A549 (cell line): ENCODE data around the gene DCP2. TPM values are rescaled to one million over a fixed set of nuclear protein-coding genes. Genes with fewer than 3 reads are reported as not detected.

ENCODE experiments used
- ATAC-seq, 2 experiments: fragments of 200-7000 bp in 1 of 2; fragments of >200 bp in 1 of 2; cut with Nextera tagmentation in 1 of 2; cut with Tn5 transposase in 1 of 2; 3 replicates each; pipeline versions ENCODE4 v1.8.0 to v1.9.1; 2018 to 2020; ENCODE audit warnings: mild to moderate bottlenecking in 1 of 2, moderate library complexity in 1 of 2
- CTCF ChIA-PET: fragments of 300-600 bp; sonication (Branson Sonifier 250); formaldehyde crosslinking; extraction: SDS; loops from one replicate; lab custom pipeline; 2021; ENCODE audit warnings: antibody characterized with exemption, inconsistent platforms; lab: Yijun Ruan, JAX
- POLR2A ChIA-PET: fragments of 350-600 bp; formaldehyde crosslinking; extraction: SDS; loops from one replicate; lab custom pipeline; 2021; ENCODE audit warnings: antibody characterized with exemption, inconsistent platforms; lab: Yijun Ruan, JAX
- DNase-seq, 2 experiments: peaks; one replicate each; pipeline versions ENCODE4 v3.0.0 to v3.0.0-alpha.2; 2011 to 2016; ENCODE audit warnings: low read depth in 1 of 2, low spot score in 1 of 2
- FAIRE-seq: peaks from 2 replicates; lab custom pipeline; 2011; peaks lifted over from hg19 to GRCh38; lab: Jason Lieb, UNC
- H3K27ac ChIP-seq, 2 experiments: fragments of >200 bp; sonication (Bioruptor Twin); formaldehyde crosslinking; 3 replicates each; pipeline ENCODE4 v1.5.1; 2016 to 2017
- H3K4me1 ChIP-seq: fragments of >200 bp; sonication (Bioruptor Twin); formaldehyde crosslinking; 3 replicates; pipeline ENCODE4 v1.6.1; 2016
- H3K4me2 ChIP-seq: fragments of >200 bp; sonication (Bioruptor Twin); formaldehyde crosslinking; 3 replicates; pipeline ENCODE4 v1.6.1; 2016
- H3K4me3 ChIP-seq: fragments of >200 bp; sonication (Bioruptor Twin); formaldehyde crosslinking; 3 replicates; pipeline ENCODE4 v1.5.1; 2016
- H3K9me3 ChIP-seq: fragments of >200 bp; sonication (Bioruptor Twin); formaldehyde crosslinking; 3 replicates; pipeline ENCODE4 v1.6.1; 2016
- CHD4 ChIP-seq: fragments of 200-600 bp; sonication (generic); IDR thresholded peaks from 2 replicates; pipeline ENCODE4 v1.6.1; 2016; ENCODE audit warnings: antibody characterized with exemption, mild to moderate bottlenecking, borderline replicate concordance
- EHF ChIP-seq: fragments of 250-450 bp; sonication (Bioruptor Pico); IDR thresholded peaks from 2 replicates; pipeline ENCODE4 v1.5.0; 2020; ENCODE audit warnings: mild to moderate bottlenecking
- FOSB ChIP-seq: fragments of 250-450 bp; sonication (Bioruptor Pico); IDR thresholded peaks from 2 replicates; pipeline ENCODE4 v1.5.0; 2020; ENCODE audit warnings: mild to moderate bottlenecking, moderate library complexity
- FOXS1 ChIP-seq: fragments of 250-450 bp; sonication (Bioruptor Pico); IDR thresholded peaks from 2 replicates; pipeline ENCODE4 v1.5.0; 2020; ENCODE audit warnings: mild to moderate bottlenecking, moderate library complexity
- GATA3 ChIP-seq: IDR thresholded peaks from 2 replicates; pipeline ENCODE4 v1.6.1; 2012; ENCODE audit warnings: borderline replicate concordance
- HOXB13 ChIP-seq: fragments of 250-450 bp; sonication (Bioruptor Pico); IDR thresholded peaks from 2 replicates; pipeline ENCODE4 v1.5.0; 2020; ENCODE audit warnings: low read depth, mild to moderate bottlenecking, moderate library complexity
- JUNB ChIP-seq: fragments of >200 bp; sonication (Bioruptor Twin); formaldehyde crosslinking; IDR thresholded peaks from 2 replicates; pipeline ENCODE4 v1.6.1; 2016
- KDM1A ChIP-seq: fragments of 200-600 bp; sonication (generic); IDR thresholded peaks from 2 replicates; pipeline ENCODE4 v1.6.1; 2016; ENCODE audit warnings: low read depth, mild to moderate bottlenecking
- MAFK ChIP-seq: fragments of 450-650 bp; IDR thresholded peaks from 2 replicates; pipeline ENCODE4 v1.6.1; 2014; ENCODE audit not compliant: partially characterized antibody
- NFE2L2 ChIP-seq: fragments of 150-350 bp; conservative IDR thresholded peaks from 2 replicates; pipeline ENCODE4 v1.6.1; 2014; ENCODE audit warnings: low read length
- RAD21 ChIP-seq, 2 experiments: fragments of >200 bp in 1 of 2; sonication (Bioruptor Twin) in 1 of 2; formaldehyde crosslinking in 1 of 2; IDR thresholded peaks in 1 of 2; conservative IDR thresholded peaks in 1 of 2; 2 replicates in 1 of 2; 3 replicates in 1 of 2; pipeline ENCODE4 v1.6.1; 2012 to 2018; ENCODE audit warnings: inconsistent platforms in 1 of 2
- RFX5 ChIP-seq: fragments of 450-650 bp; IDR thresholded peaks from 2 replicates; pipeline ENCODE4 v1.7.1; 2014; ENCODE audit warnings: antibody characterized with exemption, mild to moderate bottlenecking, moderate library complexity
- TP53 ChIP-seq: fragments of 250-450 bp; sonication (Bioruptor Pico); IDR thresholded peaks from 2 replicates; pipeline ENCODE4 v1.5.0; 2021; ENCODE audit warnings: mild to moderate bottlenecking, moderate library complexity
- ZFP36 ChIP-seq: fragments of 450-650 bp; IDR thresholded peaks from 2 replicates; pipeline ENCODE4 v1.6.1; 2014; ENCODE audit warnings: borderline replicate concordance; ENCODE audit not compliant: partially characterized antibody
- ZSCAN20 ChIP-seq: fragments of 250-450 bp; sonication (Bioruptor Pico); IDR thresholded peaks from 2 replicates; pipeline ENCODE4 v1.8.0; 2022; ENCODE audit warnings: mild to moderate bottlenecking, moderate library complexity
- WGBS: methylation state at CpG from one replicate; pipeline ENCODE4 v1.1.6; 2017; ENCODE audit errors: missing lambda C conversion rate; 5-methylcytosine and 5-hydroxymethylcytosine counted together
- polyA plus RNA-seq, 4 experiments: library from polyadenylated mRNA; depleted of rRNA in 3 of 4; stranded (reverse); fragments of >200 nt; fragmentation: RNase III in 1 of 4; extraction: RNeasy Plus Mini Kit Qiagen cat#74134 plus additional on column Dnase treatment in 1 of 4; gene quantifications; 2 replicates in 3 of 4; 3 replicates in 1 of 4; pipeline ENCODE4 v1.2.3, GENCODE V29; 2011 to 2017
- TF ChIP-seq, protein P1 (sequence below): fragments of 450-650 bp; IDR thresholded peaks from 2 replicates; pipeline ENCODE4 v1.6.1; 2014; ENCODE audit warnings: antibody characterized with exemption
- TF ChIP-seq, protein P2 (sequence below): fragments of 250-450 bp; sonication (Bioruptor Pico); IDR thresholded peaks from 2 replicates; pipeline ENCODE4 v1.5.0; 2021; ENCODE audit warnings: mild to moderate bottlenecking, moderate library complexity, borderline replicate concordance
- TF ChIP-seq, protein P3 (sequence below): fragments of >200 bp; sonication (Bioruptor Twin); formaldehyde crosslinking; IDR thresholded peaks from 2 replicates; pipeline ENCODE4 v1.6.1; 2016

Gene DCP2
- polyA plus RNA-seq, 2 of the 4 experiments (the other 2 are of a cell fraction): 7.2 to 16.1 TPM

DNA sequence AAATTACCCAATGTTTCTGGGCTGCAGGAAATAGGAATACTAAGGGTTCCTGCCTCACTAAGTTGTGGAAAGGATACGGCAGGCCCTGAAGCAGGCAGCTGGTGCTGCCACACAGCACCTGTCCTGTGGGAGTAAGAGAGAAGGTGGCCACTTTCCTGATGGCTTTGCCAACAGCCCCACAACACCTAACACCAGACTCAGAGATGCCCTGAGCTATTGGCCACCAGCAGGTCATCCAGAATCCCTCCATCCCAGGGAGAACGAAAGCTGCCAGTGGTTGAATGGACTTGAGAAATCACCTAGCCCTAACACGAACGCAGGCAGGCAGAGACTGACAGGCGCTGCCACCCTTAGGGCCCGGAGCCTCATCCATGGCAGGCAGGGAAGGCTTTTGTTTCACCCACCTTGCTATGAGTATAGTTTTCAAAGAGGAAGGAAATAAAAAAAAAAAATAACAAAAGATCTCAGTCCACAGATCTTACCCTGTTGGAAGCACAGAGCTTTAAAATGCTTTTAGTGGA, 82.2 kb downstream of the DCP2 start:
- DNase-seq (no peak), ATAC-seq (no peak), FAIRE-seq (no peak)

DNA sequence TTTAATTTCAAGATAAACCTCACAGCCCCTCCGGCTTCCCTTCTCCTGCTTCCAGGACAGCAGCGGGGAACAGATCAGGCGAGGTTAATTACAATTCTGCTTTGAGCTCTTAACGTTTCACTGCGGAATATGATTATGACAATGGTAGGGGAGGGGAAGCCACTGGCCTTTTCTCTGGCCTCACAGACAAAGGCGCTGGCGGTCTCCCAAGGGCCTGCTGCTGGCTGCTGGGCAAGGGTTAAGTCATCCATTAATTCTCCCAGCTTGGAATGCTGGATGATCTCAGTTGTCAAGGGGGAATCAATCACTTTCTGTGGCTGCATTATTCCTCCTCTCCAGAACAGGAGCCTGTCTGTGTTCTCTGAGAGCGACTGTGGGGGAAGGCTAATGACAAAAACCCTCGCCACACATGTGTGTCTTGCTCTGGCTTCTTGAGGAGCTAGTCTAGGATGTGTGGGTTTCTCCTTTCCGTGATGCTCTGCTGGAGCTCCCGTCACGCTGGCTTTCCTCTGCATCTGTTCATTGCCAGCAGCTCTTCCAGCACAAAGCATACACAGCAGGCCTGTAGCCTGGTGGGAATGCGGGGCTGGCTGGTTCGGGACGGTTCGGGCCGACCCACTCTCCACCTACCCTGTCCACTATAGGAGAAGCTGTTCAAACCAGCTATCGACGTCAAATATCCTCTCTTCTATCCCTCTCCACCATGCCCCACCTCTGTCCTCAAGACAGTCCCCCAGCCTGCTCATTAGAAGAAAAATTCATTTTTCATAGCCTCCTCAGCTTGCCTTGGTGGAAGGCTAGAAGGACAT, 82.8 kb downstream of the DCP2 start:
- TF ChIP-seq JUNB (no peak), NFE2L2 (no peak), KDM1A (no peak), FOSB (CRISPR knock-in tag) (no peak), GATA3 (no peak), MAFK (no peak), ZSCAN20 (CRISPR knock-in tag) (no peak), TP53 (CRISPR knock-in tag) (no peak), FOXS1 (no peak), HOXB13 (CRISPR knock-in tag) (no peak)
- TF ChIP-seq, protein P1, sequence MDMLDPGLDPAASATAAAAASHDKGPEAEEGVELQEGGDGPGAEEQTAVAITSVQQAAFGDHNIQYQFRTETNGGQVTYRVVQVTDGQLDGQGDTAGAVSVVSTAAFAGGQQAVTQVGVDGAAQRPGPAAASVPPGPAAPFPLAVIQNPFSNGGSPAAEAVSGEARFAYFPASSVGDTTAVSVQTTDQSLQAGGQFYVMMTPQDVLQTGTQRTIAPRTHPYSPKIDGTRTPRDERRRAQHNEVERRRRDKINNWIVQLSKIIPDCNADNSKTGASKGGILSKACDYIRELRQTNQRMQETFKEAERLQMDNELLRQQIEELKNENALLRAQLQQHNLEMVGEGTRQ: no peak
- TF ChIP-seq, protein P2, sequence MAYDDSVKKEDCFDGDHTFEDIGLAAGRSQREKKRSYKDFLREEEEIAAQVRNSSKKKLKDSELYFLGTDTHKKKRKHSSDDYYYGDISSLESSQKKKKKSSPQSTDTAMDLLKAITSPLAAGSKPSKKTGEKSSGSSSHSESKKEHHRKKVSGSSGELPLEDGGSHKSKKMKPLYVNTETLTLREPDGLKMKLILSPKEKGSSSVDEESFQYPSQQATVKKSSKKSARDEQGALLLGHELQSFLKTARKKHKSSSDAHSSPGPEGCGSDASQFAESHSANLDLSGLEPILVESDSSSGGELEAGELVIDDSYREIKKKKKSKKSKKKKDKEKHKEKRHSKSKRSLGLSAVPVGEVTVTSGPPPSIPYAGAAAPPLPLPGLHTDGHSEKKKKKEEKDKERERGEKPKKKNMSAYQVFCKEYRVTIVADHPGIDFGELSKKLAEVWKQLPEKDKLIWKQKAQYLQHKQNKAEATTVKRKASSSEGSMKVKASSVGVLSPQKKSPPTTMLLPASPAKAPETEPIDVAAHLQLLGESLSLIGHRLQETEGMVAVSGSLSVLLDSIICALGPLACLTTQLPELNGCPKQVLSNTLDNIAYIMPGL (CRISPR knock-in tag): no peak
- TF ChIP-seq, protein P3, sequence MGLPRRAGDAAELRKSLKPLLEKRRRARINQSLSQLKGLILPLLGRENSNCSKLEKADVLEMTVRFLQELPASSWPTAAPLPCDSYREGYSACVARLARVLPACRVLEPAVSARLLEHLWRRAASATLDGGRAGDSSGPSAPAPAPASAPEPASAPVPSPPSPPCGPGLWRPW: no peak
- no peak overlapping the region for H3K4me2 ChIP-seq
- no peaks in the 10 kb centered on the region for H3K4me1 ChIP-seq
- no peak overlapping the region for H3K4me3 ChIP-seq
- no peak for DNase-seq
- FAIRE-seq: no peak
- CTCF ChIA-PET: interaction anchor here (1.2 kb wide), 1 partner anchor 63 kb away, joined by 5 read pairs; no protein-coding TSS in a partner anchor
- POLR2A ChIA-PET: no interaction called here
- no peaks in the 10 kb centered on the region for H3K9me3 ChIP-seq
- no peak for ATAC-seq
- 67% methylated on average over 19 of the region's 19 CpGs for WGBS
- H3K27ac ChIP-seq: no peak overlapping the region

More for the DNA sequence above, 82.2 kb downstream of the DCP2 start:
- no peak overlapping the region for H3K27ac ChIP-seq
- no peaks in the 10 kb centered on the region for H3K4me1 ChIP-seq
- TF ChIP-seq RAD21 (conservative IDR thresholded peaks at IDR 0.05 in 1 of 2, IDR thresholded peaks at IDR 0.05 in 1 of 2): no peak
- no peak for TF ChIP-seq ZFP36
- TF ChIP-seq ZSCAN20 (CRISPR knock-in tag): no peak
- TF ChIP-seq RFX5: no peak
- TF ChIP-seq CHD4: no peak
- TF ChIP-seq MAFK: no peak
- 76% methylated on average over 6 of the region's 6 CpGs for WGBS
- POLR2A ChIA-PET: no interaction called here
- H3K4me2 ChIP-seq: no peak overlapping the region
- H3K9me3 ChIP-seq: no peaks in the 10 kb centered on the region
- CTCF ChIA-PET: interaction anchor here (0.9 to 1.2 kb wide), 2 partner anchors 17 to 63 kb away, joined by 3 to 5 read pairs; no protein-coding TSS in a partner anchor
- H3K4me3 ChIP-seq: no peak overlapping the region

DNA sequence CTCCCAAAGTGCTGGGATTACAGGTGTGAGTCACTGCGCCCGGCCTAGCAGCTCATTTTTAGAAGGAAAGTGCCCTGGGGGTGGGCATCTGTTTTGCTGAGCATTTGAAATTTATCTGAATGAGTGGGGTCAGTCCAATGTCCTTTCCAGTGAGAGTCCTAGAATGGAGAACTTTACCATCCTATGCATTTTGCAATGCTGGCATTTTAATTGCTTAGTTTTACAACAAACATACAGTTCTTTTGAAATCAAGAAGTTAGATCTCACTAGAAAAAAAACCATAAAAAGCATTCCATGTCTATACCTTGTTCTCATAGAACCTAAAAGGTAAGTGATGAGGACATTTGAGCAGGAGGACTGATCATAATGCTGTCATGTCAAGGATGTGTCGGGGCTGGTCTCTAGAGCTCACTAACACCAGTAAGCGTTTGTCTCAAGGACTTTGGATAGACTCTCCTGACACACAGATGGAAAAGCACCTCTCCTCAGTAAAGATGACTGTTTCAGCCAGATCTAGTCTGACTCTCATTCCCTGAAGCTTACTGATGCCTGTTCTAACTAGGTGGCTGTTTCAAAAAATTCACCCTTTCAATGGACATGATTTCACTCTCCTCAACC, 83.9 kb downstream of the DCP2 start:
- no peak overlapping the region for H3K27ac ChIP-seq

More for the DNA sequence above, 83.9 kb downstream of the DCP2 start:
- WGBS: 54% methylated on average over 4 of the region's 4 CpGs
- Histone ChIP-seq H3K4me1 (no peaks in the 10 kb centered on the region), H3K4me3 (no peak overlapping the region), H3K4me2 (no peak overlapping the region), H3K9me3 (no peaks in the 10 kb centered on the region)
- ChIA-PET POLR2A (no interaction called here), CTCF (no interaction called here)
- ATAC-seq (no peak), FAIRE-seq (no peak), DNase-seq (no peak)
- peak; percentile 43 for TF ChIP-seq MAFK
- no peak for TF ChIP-seq EHF (CRISPR knock-in tag)
